Thymus (tissue), 11 donors: Measurements from ENCODE around the gene OASL. TPM values are rescaled to one million over a fixed set of nuclear protein-coding genes. Genes with fewer than 3 reads are reported as not detected.

Source experiments
- DNase-seq, 9 donors: peaks; one replicate each; pipeline ENCODE4 v3.0.0-alpha.2; 2013; ENCODE audit warnings: low spot score in 9 of 9, low read depth in 6 of 9, missing footprints in 1 of 9
- H3K27ac ChIP-seq, 2 donors: one replicate each; pipeline ENCODE4 v1.5.1; 2013; ENCODE audit warnings: control low read depth in 1 of 2, low read depth in 1 of 2, low read length in 1 of 2, mild to moderate bottlenecking in 1 of 2, moderate library complexity in 1 of 2
- H3K27me3 ChIP-seq, 2 donors: one replicate each; pipeline ENCODE4 v1.5.1; 2013; ENCODE audit warnings: low read length in 1 of 2; ENCODE audit not compliant: control insufficient read depth in 2 of 2, insufficient read depth in 1 of 2
- H3K36me3 ChIP-seq, 2 donors: one replicate each; pipeline ENCODE4 v1.5.1; 2013; ENCODE audit warnings: low read length in 1 of 2, mild to moderate bottlenecking in 1 of 2, moderate library complexity in 1 of 2; ENCODE audit not compliant: control insufficient read depth in 2 of 2, insufficient read depth in 2 of 2
- H3K4me1 ChIP-seq, 2 donors: one replicate each; pipeline ENCODE4 v1.5.1; 2013; ENCODE audit warnings: low read length in 2 of 2; ENCODE audit not compliant: control insufficient read depth in 2 of 2, insufficient read depth in 2 of 2
- H3K4me3 ChIP-seq, 2 donors: one replicate each; pipeline ENCODE4 v1.5.1; 2013; ENCODE audit warnings: low read length in 2 of 2, control low read depth in 1 of 2, mild to moderate bottlenecking in 1 of 2
- H3K9me3 ChIP-seq, 2 donors: one replicate each; pipeline ENCODE4 v1.5.1; 2013; ENCODE audit warnings: low read length in 1 of 2, mild to moderate bottlenecking in 1 of 2; ENCODE audit not compliant: control insufficient read depth in 2 of 2, insufficient read depth in 1 of 2
- WGBS: extraction: QIAGEN DNeasy Blood & Tissue Kit; methylation state at CpG from one replicate; pipeline ENCODE4 v1.1.7; 2013; 5-methylcytosine and 5-hydroxymethylcytosine counted together
- polyA plus RNA-seq: library from polyadenylated mRNA; stranded (reverse); fragments of 200-250 nt; gene quantifications from one replicate; pipeline ENCODE4 v1.2.3, GENCODE V29; 2013
- total RNA-seq: library from RNA; stranded (reverse); fragments of 120-200 nt; gene quantifications from one replicate; pipeline ENCODE4 v1.2.4, GENCODE V29; 2013
- donor health status: healthy.

The OASL gene
- total and polyA plus RNA-seq, 2 donors = 5.7 to 6.3 TPM

DNA sequence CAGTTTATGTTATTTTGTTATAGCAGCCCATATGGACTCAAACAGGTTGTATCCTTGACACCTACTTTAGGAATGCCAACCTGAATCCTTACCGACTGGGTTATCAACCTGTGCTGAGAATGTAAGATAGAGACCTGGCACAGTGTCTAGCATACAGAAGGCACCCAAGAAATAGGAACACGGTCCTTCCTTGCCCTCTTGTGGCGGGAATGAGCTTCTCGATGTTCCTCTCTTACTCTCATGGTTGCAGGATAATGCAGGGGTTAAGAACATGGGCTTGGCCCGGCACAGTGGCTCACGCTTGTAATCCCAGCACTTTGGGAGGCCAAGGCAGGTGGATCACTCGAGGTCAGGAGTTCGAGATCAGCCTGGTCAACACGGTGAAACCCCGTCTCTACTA is 29.3 kb downstream of the OASL start:
- Histone ChIP-seq H3K36me3 (peaks cover 37 to 39% of the 10 kb centered on the region in 2 donors), H3K9me3 (no peaks in the 10 kb centered on the region), H3K27ac (no peak overlapping the region), H3K4me3 (no peak overlapping the region), H3K27me3 (no peaks in the 10 kb centered on the region), H3K4me1 (no peaks in the 10 kb centered on the region)
- WGBS = 91% methylated on average over 10 of the region's 10 CpGs
- no peak for DNase-seq

DNA sequence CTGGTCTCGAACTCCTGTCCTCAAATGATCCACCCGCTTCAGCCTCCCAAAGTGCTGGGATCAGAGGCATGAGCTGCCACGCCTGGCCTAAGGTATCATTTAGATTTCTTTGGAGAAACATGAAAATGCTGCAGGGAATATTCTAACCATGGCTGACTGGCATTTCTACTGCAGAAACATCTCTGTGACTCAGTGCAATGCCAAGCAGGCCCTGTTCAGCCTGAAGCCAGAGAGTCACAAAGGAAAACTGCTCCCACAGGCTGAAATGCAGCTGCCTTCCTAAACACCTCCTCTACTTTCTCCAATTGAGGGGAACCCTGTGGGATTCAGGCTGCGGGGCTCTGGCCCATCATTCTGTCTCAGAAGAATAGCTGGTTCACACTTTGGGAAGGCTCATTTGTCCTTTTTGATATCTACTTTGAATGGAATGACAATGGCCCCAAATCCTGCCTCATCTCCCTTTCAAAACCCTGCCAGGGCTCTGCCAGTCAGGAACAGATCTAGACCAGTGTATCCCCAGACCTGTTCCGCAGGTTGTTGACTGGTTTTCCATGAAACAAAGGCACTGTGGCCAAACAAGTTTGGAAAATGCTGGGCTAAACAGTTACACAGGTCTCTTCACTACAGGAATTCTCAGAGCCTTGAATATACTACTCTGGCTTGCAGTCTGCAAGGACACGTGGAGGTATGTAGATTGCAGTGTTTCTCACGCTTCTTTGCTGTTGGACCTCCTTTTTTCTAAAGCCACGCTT is 30.5 kb downstream of the OASL start:
- H3K36me3 ChIP-seq = peaks cover 49 to 51% of the 10 kb centered on the region in 2 donors
- no peak for DNase-seq

DNA sequence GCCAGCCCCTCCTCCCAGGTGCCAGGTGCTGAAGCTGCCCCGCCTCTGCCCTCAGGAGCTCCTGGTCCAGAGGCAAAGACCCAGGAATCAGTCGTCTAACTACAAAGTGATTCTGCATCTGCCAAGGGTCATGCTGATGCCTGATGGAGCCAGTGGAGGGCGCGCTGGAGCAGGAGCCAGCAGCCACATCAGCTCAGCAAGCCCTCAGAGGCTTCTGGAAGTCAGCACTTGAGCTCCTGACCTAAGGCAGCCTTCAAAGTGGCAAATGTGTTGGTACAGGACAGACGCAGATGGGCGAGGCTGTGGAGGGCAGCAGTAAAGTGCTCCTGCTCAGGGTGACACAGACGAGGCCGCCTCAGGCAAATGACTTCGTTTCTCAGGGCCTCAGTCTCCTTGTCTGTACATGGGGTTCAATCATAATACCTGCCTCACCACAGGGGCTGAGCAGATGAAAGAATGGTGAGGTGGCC is 33.7 kb downstream of the OASL start:
- peak in 2 of 9 donors; percentile 35 to 44 for DNase-seq
- Histone ChIP-seq H3K9me3 (no peaks in the 10 kb centered on the region), H3K4me3 (no peak overlapping the region), H3K27ac (no peak overlapping the region), H3K36me3 (peaks cover 43 to 60% of the 10 kb centered on the region in 2 donors), H3K4me1 (peaks cover 12 to 20% of the 10 kb centered on the region in 2 donors), H3K27me3 (no peaks in the 10 kb centered on the region)
- 79% methylated on average over 9 of the region's 9 CpGs for WGBS

More for the DNA sequence above, 30.5 kb downstream of the OASL start:
- no peaks in the 10 kb centered on the region for H3K9me3 ChIP-seq
- H3K4me1 ChIP-seq = no peaks in the 10 kb centered on the region
- H3K27me3 ChIP-seq = no peaks in the 10 kb centered on the region
- H3K4me3 ChIP-seq = no peak overlapping the region
- 96% methylated on average over 8 of the region's 8 CpGs for WGBS
- H3K27ac ChIP-seq = no peak overlapping the region

DNA sequence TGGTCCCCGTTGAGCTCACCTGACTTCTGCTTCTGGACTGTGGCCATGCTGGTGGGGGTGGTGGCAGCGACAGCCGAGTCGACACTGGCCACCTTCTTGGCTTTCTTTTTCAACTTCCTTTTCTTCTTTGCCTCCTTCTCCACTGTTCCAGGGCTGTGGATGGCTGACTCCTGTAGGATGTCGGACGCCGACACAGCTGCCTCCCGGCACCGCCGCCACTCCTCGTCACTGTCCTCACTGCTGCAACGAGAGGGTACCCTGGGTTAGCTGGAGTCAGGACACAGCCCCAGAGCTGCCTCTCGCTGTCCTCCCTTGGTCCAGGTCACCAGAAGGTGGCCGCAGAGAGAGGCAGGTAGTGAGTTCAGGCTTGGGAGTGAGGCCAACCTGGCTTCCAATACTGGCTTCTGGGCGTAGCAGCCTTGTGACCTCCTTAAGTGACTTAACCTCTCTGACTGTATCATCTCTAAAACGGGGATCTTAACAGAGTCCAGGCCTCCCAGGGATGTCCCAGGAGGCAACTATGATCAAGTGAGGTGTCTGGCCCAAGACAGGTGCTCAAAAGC is 34.7 kb downstream of the OASL start:
- H3K27ac ChIP-seq = no peak overlapping the region
- no peaks in the 10 kb centered on the region for H3K27me3 ChIP-seq
- no peak overlapping the region for H3K4me3 ChIP-seq
- no peak for DNase-seq
- H3K4me1 ChIP-seq = peaks cover 15 to 28% of the 10 kb centered on the region in 2 donors
- WGBS = 97% methylated on average over 16 of the region's 16 CpGs
- H3K9me3 ChIP-seq = no peaks in the 10 kb centered on the region
- peaks cover 35 to 50% of the 10 kb centered on the region in 2 donors for H3K36me3 ChIP-seq

DNA sequence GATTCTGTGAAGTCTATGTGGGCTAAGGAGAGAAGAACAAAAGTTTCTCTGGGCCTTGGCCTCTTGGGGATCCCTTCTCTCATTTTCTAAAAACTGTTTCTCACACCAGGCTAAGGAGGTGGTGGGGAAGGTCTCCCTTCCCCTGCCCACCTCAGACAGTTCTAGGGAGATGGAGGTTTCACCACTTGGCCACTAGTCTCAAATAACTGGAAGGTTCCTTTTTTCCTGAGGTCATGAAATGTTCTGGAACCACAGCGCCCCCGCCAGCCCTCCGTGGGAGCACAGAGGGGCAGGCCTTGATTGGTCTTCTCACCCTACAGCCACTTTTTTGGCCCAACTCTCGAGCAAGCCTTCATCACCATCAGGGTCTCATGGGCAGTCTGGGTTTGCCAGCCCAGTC is 35.4 kb downstream of the OASL start:
- peaks cover 0 to 4% of the 10 kb centered on the region in 2 donors for H3K9me3 ChIP-seq
- no peak overlapping the region for H3K27ac ChIP-seq
- peaks cover 28 to 44% of the 10 kb centered on the region in 2 donors for H3K36me3 ChIP-seq
- H3K27me3 ChIP-seq = no peaks in the 10 kb centered on the region
- H3K4me1 ChIP-seq = peaks cover 15 to 28% of the 10 kb centered on the region in 2 donors
- no peak overlapping the region for H3K4me3 ChIP-seq
- 96% methylated on average over 4 of the region's 4 CpGs for WGBS
- no peak for DNase-seq

DNA sequence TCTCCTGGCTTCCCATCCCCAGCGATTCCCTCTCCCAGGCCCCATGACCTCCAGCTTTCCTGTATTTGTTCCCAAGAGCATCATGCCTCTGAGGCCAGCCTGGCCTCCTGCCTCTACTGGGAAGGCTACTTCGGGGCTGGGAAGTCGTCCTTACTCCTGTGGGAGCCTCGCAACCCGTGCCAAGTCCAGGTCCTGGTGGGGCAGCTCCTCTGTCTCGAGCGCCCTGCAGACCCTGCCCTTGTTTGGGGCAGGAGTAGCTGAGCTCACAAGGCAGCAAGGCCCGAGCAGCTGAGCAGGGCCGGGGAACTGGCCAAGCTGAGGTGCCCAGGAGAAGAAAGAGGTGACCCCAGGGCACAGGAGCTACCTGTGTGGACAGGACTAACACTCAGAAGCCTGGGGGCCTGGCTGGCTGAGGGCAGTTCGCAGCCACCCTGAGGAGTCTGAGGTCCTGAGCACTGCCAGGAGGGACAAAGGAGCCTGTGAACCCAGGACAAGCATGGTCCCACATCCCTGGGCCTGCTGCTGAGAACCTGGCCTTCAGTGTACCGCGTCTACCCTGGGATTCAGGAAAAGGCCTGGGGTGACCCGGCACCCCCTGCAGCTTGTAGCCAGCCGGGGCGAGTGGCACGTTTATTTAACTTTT is 37.1 kb downstream of the OASL start:
- peaks cover 0 to 4% of the 10 kb centered on the region in 2 donors for H3K9me3 ChIP-seq
- peaks cover 25 to 31% of the 10 kb centered on the region in 2 donors for H3K36me3 ChIP-seq
- 97% methylated on average over 16 of the region's 16 CpGs for WGBS
- peaks cover 15 to 28% of the 10 kb centered on the region in 2 donors for H3K4me1 ChIP-seq
- H3K27ac ChIP-seq = peak overlapping the region in 1 of 2 donors; percentile 18
- H3K4me3 ChIP-seq = no peak overlapping the region
- DNase-seq = no peak
- no peaks in the 10 kb centered on the region for H3K27me3 ChIP-seq

DNA sequence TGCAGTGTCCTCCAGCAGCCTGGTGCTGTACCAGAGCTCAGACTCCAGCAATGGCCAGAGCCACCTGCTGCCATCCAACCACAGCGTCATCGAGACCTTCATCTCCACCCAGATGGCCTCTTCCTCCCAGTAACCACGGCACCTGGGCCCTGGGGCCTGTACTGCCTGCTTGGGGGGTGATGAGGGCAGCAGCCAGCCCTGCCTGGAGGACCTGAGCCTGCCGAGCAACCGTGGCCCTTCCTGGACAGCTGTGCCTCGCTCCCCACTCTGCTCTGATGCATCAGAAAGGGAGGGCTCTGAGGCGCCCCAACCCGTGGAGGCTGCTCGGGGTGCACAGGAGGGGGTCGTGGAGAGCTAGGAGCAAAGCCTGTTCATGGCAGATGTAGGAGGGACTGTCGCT is 38.0 kb downstream of the OASL start:
- Histone ChIP-seq H3K27me3 (no peaks in the 10 kb centered on the region), H3K9me3 (peaks cover 0 to 4% of the 10 kb centered on the region in 2 donors), H3K4me3 (no peak overlapping the region), H3K4me1 (peaks cover 15 to 28% of the 10 kb centered on the region in 2 donors), H3K36me3 (peaks cover 25 to 31% of the 10 kb centered on the region in 2 donors), H3K27ac (peak overlapping the region in 1 of 2 donors; percentile 47)
- 11% methylated on average over 11 of the region's 11 CpGs for WGBS
- peak in 2 of 9 donors; percentile 33 to 52 for DNase-seq

DNA sequence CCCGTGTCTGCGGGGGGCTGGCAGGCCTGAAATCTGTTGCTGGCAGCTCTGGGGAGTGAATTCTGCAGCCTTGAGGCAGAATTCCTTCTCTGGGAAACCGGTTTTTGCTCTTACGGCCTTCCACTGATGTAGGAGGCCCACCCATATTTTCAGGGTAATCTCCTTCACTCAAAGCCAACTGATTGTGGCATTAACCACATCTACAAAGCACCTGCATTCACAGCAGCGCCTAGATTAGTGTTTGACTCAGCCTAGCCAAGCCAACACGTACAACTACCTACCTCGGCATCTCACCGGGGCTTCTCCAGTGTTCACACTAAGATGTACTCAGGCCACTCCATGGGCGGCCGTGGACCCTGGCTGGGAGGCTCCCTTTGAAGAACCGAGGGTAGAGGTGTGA is 38.5 kb downstream of the OASL start:
- DNase-seq = peak in 2 of 9 donors; percentile 13 to 48
- H3K9me3 ChIP-seq = peaks cover 0 to 4% of the 10 kb centered on the region in 2 donors
- no peaks in the 10 kb centered on the region for H3K27me3 ChIP-seq
- H3K36me3 ChIP-seq = peaks cover 25 to 30% of the 10 kb centered on the region in 2 donors
- no peak overlapping the region for H3K4me3 ChIP-seq
- H3K4me1 ChIP-seq = peaks cover 15 to 28% of the 10 kb centered on the region in 2 donors
- peak overlapping the region in 1 of 2 donors; percentile 47 for H3K27ac ChIP-seq
- WGBS = 47% methylated on average over 11 of the region's 11 CpGs
